ENCODE results near the gene DBNL. TPM values are rescaled to one million over a fixed set of nuclear protein-coding genes. Genes with fewer than 3 reads are reported as not detected.
"Not testable (repeated sequence)": the region's sequence is repeated elsewhere in the genome, so short reads cannot be mapped to it uniquely, and the experiment has no call there.

Gene DBNL
- polyA plus RNA-seq (ENCODE audit: insufficient read length) = 37.0 TPM

DNA sequence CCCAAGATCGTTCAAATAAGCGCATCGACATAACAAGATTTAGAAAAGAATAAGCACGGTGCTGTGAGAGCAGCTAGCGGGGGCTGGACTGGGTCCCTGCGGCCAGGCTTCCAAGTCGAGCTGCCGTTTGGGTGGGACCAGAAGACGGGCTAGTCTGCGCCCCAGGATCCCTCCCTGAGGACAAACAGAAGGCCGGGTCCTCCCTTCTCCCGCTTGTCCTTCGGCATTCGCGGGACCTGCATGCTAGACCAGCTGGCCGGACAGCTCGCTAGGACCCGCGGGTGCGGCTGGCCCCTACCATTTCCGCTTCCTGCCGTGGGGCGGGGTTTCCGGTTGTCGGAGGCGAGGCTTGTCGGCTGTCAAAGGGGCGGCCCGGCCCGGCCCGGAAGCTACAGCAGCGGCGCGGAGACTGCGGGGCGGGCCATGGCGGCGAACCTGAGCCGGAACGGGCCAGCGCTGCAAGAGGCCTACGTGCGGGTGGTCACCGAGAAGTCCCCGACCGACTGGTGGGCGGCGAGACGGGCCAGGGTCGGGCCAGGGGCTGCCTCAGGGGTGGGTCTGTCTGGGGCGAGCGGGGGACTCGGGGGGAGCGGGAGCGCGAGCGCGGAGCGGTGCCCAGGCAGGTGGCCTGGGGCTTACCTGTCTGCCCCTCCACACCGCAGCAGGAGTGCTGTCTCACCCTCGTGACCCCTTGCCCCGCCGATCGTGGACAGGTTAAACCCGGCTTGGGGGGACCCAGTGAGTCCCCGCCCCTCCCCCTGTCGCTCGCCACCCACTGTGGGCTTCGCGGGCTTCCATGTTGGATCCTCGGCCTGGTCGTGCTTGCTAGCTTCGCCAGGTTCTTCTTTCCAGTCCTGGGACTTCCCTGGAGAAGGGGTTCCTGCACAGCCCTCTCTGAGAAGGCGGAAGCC is at the start of gene DBNL:
TSS of gene DBNL (plus strand) at position 388 of the 911 bp plus-strand sequence. CDS start at position 424, 36 bp downstream.
- peak; percentile 66 for DNase-seq (ENCODE audit: low read depth)

DNA sequence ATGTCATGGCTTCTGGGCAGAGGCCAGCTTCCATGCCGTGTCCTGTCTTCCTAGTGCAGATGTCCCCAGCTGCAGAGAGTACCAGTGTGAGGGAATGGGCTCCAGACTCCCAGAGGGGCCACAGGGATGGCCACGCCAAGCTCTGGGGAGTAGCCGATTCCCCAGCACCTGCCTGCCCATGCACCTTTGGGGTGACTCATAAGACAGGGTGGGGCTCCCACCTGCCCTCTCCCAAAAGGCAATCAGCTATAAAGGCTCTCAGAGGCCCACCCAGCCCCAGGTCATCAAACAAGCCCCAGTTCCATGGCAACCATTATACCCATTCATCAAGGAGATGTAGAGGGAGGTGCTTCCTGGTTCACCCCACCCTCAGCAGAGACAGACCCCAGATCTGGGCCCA is 47.0 kb upstream of the DBNL start, which contains the start of gene SPDYE1:
TSS of gene SPDYE1 (plus strand) at position 366 of the 400 bp plus-strand sequence. CDS start 2,053 bp downstream, outside the sequence.
- not testable (repeated sequence) for DNase-seq (ENCODE audit: low read depth)

DNA sequence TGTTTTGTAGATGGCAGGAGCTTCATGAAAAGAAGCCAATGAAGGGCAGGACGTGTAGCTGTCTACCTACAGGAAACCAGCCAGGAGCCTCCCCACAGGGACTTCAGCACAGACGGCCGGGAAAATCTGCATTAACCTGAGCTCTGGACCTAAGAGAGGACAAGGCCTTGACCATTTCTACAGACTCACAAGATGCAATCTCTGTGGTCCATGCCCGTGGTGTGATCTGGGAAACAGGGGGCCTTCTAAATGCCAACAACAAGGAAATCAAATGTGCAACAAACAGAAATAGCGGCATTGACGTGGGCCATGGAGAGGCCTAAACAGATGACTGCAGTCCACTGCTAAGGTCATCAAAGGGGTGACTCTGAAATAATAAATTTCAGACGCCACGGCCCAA is 32.4 kb upstream of the DBNL start:
- DNase-seq (ENCODE audit: low read depth) = not testable (repeated sequence)

DNA sequence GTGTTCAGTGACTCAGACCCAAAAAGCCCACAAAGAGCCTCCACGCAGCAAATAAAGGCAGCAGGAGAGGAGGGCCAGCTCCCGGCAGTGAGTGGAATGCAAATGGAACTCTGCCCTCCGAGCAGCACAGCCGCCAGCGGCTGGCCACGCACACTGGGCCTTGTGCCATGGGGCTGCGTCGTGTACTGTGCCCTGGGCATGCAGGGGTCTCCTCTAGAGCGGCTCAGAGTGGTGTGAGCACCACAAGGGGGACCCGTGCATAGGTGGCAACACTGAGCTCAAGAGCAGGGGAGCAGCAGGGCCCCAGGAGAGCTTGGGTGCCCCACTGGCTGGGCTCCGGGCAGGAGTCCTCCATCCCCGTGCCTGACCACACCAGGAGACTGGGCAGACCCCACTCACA is 29.4 kb upstream of the DBNL start:
- DNase-seq (ENCODE audit: low read depth) = not testable (repeated sequence)

DNA sequence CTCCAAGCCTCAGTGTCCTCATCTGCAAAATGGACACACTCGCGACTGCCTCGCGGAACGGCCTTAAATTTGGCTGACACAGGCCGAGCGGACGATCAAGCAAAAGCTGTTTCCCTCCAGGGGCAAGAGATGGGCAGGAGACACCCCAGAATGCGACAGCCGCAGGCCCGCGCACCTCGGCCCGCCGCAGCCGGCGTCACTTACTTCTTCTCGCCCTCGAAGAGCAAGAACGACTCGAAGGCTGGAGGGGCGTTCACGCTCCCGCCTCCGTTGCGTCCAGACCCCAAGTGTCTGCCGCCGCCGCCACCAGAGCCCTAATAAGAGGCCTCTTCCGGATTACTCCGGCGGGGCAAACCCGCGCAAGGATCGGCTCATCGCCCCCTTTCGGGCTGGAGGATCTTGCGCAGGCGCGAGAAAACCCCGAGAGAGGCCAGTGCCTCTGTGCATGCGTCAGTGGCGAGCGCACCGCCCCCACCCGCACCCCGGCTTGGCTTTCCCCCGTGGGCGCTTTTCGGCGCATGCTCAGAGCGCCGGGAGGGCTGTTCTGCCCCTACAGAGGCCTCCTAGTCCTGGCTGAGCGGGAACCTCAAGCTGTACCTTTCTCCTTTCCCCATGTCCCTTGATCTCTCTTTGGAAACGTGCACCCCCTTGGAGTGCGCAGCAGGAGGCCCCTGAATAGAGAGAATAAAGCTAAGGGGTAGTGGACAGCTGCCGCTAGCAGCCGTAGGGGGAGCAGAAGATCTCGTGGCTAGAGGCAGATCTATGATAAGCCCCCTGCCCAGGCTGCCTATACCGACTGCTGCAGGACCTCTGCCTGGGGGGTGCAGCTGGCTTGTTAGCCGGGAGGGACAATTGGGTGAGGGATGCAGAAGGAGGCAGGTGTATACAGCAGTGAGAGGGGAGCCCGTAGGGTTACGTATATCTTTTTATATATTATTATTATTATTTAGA is 25.4 kb upstream of the DBNL start:
- peak; percentile 86 for DNase-seq (ENCODE audit: low read depth)

DNA sequence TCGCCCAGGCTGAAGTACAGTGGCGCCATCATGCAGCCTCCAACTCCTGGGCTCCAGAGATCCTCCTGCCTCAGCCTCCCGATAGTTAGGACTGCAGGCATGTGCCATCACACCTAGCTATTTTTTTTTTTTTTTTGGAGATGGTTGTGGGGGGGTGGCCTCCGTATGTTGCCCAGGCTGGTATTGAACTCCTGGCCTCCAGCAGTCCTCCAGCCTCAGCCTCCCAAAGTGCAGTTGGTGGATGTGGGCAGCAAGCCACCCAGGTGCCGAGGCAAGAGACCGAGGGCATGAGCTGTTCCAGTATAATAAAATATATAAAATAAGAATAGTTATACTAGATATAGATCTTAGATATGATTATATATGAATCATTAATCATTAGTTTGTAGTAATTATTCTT is 24.7 kb upstream of the DBNL start:
- DNase-seq (ENCODE audit: low read depth) = not testable (repeated sequence)

DNA sequence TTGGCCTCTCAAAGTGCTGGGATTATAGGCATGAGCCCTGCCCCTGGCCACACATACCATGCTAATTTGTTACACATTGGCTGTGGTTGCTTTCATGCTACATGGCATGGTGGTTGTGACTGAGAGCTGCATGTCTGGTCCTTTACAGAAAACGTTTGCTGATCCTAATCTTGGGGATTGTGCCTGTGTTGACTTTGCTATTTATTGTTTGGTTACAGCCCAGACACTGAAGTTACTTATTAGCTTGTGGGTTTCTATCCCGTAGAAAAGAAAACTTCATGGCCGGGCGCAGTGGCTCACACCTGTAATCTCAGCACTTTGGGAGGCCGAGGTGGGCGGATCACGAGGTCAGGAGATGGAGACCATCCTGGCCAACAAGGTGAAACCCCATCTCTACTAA is 22.4 kb upstream of the DBNL start:
- DNase-seq (ENCODE audit: low read depth) = not testable (repeated sequence)

DNA sequence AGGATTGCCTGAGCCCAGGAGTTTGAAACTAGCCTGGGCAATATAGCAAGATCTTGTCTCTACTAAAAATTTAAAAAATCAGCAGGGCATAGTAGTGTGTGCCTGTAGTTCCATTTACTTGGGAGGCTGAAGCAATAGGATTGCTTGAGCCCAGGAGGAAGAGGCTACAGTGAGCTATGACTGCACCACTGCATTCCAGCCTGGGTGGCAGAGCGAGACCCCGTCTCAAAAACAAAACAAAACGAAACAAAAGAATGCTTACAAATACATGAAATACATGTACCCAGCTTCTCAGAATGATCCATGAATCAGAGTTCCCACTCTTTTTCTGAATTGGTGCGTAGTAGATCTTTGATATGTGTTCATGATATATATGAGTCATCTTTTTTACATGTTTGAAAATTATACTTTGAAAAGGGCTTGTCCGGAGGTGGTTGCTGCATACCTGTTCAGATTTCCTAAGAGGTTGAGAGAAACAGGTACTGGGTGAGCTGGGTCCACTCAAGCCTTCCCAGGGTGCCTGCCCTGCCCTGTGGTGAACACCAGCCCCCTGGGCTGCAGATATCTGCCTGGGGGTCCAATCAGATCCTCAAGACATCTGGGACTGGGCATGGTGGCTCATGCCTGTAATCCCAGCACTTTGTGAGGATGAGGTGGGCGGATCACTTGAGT is 21.6 kb upstream of the DBNL start:
- DNase-seq (ENCODE audit: low read depth) = not testable (repeated sequence)

DNA sequence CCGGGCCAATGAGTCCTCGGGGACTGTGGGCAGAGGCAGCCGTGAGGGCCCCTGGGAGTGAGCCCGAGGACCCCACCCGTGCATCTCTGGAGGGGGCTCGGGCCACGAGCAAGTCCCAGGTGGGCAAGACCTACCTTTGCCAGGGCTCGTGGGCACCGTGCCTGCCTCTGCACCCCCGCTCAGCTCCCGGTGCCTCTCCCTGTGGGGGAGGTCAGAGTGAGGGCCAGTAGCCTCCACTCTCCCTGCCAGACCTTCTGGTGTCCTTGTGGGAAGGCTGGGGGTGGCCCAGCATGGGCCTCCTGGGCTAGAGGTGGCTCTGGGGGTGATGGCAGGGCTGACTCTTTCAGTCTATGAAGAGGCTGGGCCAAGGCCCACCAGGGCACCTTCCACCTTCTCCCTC is 15.1 kb upstream of the DBNL start:
- DNase-seq (ENCODE audit: low read depth) = not testable (repeated sequence)

DNA sequence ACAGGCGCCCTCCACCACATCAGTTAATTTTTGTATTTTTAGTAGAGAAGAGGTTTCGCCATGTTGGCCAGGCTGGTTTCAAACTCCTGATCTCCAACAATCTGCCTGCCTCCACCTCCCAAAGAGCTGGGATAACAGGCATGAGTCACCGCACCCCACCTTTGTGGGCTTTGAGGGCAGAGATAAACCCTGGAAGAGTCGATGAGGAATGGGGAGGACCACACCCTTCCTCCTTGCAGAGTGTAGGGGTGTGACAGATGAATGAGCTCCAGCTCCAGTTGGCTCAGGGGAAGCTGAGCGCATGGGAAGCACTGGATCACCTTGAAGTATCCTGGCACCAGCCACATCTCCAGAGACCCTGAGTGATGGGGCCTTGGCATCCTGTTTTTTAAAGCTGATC is 14.5 kb upstream of the DBNL start:
- DNase-seq (ENCODE audit: low read depth) = not testable (repeated sequence)

DNA sequence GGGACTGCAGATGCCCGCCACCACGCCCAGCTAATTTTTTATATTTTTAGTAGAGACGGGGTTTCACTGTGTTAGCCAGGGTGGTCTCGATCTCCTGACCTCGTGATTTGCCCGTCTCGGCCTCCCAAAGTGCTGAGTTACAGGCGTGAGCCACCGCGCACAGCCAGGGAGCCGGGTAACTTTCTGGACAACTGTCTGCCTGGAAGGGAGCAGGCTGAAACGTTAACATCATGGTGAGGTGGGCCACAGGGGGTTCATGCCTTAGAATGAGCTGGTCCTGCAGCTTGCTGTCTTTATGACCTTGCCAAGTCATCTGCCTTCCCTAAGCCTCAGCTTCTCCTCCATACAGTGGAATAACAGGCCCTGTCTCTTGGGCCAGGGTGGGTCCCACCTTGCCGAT is 13.2 kb upstream of the DBNL start:
- not testable (repeated sequence) for DNase-seq (ENCODE audit: low read depth)

DNA sequence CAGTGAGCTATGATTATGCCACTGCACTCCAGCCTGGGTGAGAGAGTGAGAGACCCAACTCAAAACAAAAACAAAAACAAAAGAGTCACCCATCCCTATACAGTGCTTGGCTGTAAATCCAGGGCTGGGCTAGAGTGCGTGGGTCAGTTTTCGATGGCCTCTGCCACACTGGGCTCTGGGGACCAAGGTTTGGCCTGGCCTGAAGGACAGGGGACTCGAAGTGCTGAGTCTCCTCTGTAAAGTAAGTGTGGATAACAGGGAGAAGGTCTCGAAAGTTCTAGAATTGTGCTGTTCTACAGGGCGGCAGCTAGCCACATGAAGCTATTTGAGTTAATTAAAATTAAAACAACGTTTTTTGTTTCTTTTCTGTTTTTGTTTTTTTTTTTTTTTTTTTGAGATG is 12.5 kb upstream of the DBNL start:
- not testable (repeated sequence) for DNase-seq (ENCODE audit: low read depth)

DNA sequence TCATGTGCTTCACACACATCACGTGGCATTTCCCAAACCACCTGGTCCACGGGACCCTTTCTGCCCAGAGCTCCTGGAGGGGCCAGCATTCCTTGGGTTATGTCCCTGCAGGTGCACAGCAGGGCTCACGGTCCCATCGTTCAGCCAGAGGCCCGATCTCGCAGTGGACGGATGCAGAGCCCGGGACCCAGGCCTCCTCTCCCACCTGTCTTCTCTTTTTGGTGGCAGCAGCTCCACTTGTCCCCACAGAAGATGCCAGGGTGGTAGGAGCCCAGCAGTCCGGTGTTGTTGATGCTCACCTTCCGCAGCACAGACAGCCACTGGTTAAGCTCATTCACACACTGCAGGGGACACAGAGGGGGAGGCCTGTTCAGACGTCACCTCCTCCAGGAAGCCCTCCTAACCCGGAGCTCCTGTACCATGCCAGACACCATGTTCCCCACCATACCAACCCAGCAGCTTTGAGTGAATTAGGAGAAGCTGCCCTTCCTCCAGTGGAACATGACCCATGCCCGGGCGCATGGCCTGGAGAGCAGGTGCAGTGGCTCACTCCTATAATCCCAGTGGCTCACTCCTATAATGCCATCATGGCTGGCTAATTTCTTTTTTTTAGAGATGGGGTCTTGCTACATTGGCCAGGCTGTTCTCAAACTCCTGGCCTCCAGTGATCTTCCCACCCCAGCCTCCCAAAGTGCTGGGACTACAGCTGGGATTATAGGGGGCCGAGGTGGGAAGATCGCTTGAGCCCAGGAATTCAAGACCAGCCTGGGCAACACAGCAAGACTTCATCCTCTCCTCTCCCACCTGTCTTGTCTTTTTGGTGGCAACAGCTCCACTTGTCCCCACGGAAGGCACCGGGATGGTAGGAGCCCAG is 10.3 kb upstream of the DBNL start:
- not testable (repeated sequence) for DNase-seq (ENCODE audit: low read depth)

DNA sequence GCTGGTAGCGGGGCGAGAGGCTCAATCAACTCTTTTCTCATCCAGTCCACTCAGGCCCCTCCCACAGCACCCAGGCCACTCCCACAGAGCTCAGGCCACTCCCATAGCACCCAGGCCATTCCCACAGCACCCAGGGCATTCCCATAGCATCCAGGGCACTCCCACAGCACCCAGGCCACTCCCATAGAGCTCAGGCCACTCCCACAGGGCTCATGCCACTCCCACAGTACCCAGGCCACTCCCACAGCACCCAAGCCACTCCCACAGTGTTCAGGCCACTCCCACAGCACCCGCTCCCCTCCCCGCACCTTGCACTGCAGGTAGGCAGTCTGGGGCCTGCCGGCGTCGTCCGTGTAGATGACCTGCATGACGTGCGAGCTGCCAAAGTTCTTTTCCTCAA is 8.1 kb upstream of the DBNL start:
- not testable (repeated sequence) for DNase-seq (ENCODE audit: low read depth)

DNA sequence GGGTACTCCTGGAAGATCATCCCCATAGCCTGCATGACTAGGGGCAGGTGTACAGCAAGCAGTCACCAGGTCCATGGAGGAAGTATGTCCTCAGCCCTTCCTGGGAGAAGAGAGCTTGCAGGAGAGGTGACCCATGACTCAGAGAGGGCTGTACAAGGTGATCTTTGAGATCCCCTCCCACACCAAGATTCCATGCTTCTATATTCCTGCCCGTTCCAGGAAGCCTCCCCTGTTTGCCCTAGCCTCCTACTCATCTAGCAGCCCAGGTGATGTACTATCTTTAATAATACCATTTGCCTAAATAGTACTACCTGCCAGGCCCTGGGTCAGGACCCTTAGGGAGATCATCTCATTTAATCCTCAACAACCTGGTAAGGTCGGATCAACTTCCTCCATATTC is 6.6 kb upstream of the DBNL start:
- DNase-seq (ENCODE audit: low read depth) = not testable (repeated sequence)

DNA sequence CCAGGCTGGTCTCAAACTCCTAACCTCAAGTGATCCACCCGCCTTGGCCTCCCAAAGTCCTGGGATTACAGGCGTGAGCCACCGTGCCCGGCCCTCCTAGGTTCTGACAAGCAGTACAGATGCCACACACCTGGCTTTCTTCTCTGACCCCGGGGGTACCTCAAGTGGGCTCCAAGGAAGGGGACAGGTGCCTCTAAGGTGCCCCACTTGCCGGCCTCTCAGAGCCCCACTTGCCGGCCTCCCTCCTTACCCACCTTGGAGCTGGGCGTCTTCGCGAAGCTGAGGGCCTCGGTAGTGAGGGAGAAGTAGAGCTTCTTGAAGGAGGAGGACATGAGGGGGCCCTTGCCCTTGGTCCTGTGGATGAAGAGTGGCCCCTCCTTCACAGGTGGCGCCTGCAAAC is 5.9 kb upstream of the DBNL start:
- DNase-seq (ENCODE audit: low read depth) = not testable (repeated sequence)

DNA sequence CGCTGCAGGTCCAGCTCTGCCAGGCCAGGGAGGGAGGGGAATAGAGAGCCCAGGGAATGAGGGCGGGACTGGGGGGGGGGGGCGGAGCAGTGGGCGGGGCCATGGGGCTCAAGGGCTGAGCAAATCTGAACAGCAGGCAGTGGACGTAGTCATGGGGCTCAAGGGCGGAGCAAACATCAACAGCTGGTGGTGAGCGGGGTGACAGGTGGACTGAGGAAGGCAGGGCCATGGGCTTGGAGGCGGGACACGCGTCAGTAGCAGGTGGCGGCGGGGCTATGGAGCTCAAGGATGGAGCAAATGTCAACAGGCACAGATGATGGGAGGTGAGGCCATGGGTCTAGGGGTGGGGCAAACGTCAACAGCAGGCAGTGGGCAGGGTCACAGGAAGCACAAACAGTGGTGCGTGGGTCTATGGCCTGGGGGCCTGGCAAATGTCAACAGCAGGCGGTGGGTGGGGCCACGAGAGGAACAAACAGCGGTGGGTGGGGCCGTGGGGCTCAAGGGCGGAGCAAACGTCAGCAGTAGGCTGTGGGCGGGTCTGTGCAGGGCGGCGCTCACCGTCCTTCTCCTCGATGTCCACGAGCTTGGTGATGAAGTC is 5.4 kb upstream of the DBNL start:
- DNase-seq (ENCODE audit: low read depth) = not testable (repeated sequence)

DNA sequence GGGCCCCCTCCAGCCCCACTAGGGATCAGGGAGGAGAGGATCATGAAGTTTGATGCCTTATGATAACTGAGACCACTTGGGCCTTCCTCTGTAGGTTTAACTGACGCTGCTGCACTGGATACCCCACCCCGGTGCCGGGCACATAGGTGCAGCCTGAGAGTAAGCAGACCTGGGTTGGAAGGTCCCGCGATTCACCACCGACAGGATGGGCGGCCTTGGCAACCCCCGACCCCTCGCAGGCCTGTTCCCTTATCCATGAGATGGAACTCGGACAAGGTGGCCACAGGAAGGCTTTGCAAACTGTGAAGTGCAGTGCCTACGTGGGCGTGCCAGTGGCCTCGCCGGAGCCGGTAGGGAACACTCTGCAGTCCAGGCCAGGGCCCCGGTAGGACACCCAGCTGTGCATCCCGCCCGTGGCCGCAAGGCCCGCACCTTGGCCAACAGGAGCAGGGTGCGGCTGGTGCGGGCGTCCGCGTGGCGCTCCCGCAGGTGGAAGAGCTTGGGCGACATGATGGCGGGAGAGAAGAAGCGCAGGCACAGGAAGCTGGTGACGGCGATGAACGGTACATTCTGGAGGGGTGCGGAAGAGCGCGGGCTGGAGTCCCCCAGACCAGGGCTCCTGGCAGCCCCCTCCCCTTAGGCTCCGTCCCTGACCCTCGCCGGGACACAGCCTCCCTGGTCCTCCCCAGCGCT is 4.6 kb upstream of the DBNL start:
- DNase-seq (ENCODE audit: low read depth) = not testable (repeated sequence)

DNA sequence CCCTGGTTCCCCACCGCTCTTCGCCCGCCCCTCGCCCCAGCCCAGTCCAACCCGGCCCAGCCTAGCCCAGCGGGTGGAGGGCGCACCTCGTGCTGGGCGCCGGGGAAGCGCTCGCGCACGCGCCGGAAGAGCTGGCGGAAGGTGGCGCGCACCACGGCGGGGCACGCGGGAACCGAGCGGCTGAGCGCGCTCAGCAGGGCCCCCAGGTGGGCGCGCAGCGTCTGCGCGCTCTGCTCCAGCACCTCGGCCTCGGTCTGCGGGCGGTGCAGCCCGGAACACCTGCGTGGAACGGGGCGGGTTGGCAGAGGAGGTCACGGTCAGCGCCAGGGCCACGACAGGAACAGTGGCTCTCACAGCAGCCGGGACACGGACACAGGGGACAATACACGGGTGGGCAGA is 4.0 kb upstream of the DBNL start:
- not testable (repeated sequence) for DNase-seq (ENCODE audit: low read depth)

Measured in forelimb muscle (tissue), 1 donor.